HG03354 (cell line): ENCODE data around the gene AGK.
"Not testable (repeated sequence)": the region's sequence is repeated elsewhere in the genome, so short reads cannot be mapped to it uniquely, and the experiment has no call there.

Experiments used
- ATAC-seq: cut with Tn5 transposase; IDR thresholded peaks from one replicate; pipeline ENCODE4 v1.9.1; 2021; ENCODE audit warnings: mild to moderate bottlenecking; ENCODE audit not compliant: unreplicated experiment, poor library complexity, severe bottlenecking

The AGK gene

GRCh38 chr7:141550386-141551093 lies 670 bp upstream of the AGK start:
- peak; percentile 14 for ATAC-seq

- peak; percentile 9 for ATAC-seq
Observed at GRCh38 chr7:141551782-141552181, 572 bp downstream of the AGK start.

- no peak for ATAC-seq
Observed at GRCh38 chr7:141557360-141557759, 6.2 kb downstream of the AGK start.

- peak; percentile 40 for ATAC-seq
Observed at GRCh38 chr7:141557831-141558531, 6.8 kb downstream of the AGK start.

- peak; percentile 73 for ATAC-seq
Observed at GRCh38 chr7:141558544-141559183, 7.5 kb downstream of the AGK start.

- no peak for ATAC-seq
Observed at GRCh38 chr7:141559961-141560360, 8.8 kb downstream of the AGK start.

- ATAC-seq: no peak
Observed at GRCh38 chr7:141562036-141562435, 10.8 kb downstream of the AGK start.

GRCh38 chr7:141562543-141562942 lies 11.3 kb downstream of the AGK start:
- no peak for ATAC-seq

GRCh38 chr7:141562972-141563371 lies 11.8 kb downstream of the AGK start:
- ATAC-seq: no peak

- no peak for ATAC-seq
Observed at GRCh38 chr7:141563956-141564623, 12.9 kb downstream of the AGK start.

GRCh38 chr7:141567432-141567831 lies 16.2 kb downstream of the AGK start:
- ATAC-seq: no peak

- no peak for ATAC-seq
Observed at GRCh38 chr7:141568227-141568626, 17.0 kb downstream of the AGK start.

GRCh38 chr7:141571059-141571458 lies 19.8 kb downstream of the AGK start:
- no peak for ATAC-seq

- no peak for ATAC-seq
Observed at GRCh38 chr7:141572175-141572574, 21.0 kb downstream of the AGK start.

- ATAC-seq: no peak
Observed at GRCh38 chr7:141573511-141573910, 22.3 kb downstream of the AGK start.

GRCh38 chr7:141575164-141575563 lies 24.0 kb downstream of the AGK start:
- no peak for ATAC-seq

GRCh38 chr7:141575654-141576448 lies 24.6 kb downstream of the AGK start:
- no peak for ATAC-seq

- ATAC-seq: no peak
Observed at GRCh38 chr7:141577043-141577839, 26.0 kb downstream of the AGK start.

- not testable (repeated sequence) for ATAC-seq
Observed at GRCh38 chr7:141579953-141580352, 28.7 kb downstream of the AGK start.
